Prostate gland (tissue), 2 donors: ENCODE measurements around the gene CHD5. TPM values are rescaled to one million over a fixed set of nuclear protein-coding genes. Genes with fewer than 3 reads are reported as not detected.

Source experiments
- DNase-seq: peaks from one replicate; pipeline ENCODE4 v3.0.0-alpha.2; 2019; ENCODE audit warnings: low spot score
- H3K27ac ChIP-seq, 2 donors: fragments of 200-600 bp; sonication (generic); 2 replicates each; pipeline ENCODE4 v1.5.1; 2017 to 2019
- H3K27me3 ChIP-seq: fragments of 200-600 bp; sonication (generic); replicated peaks from 2 replicates; pipeline ENCODE4 v1.5.1; 2019; ENCODE audit not compliant: insufficient read depth
- H3K36me3 ChIP-seq, 2 donors: fragments of 200-600 bp; sonication (generic); 1 replicate in 1 of 2; 2 replicates in 1 of 2; pipeline versions ENCODE4 v1.5.1 to v1.8.1; 2017 to 2019
- H3K4me1 ChIP-seq: fragments of 200-600 bp; sonication (generic); replicated peaks from 2 replicates; pipeline ENCODE4 v1.5.1; 2019
- H3K4me3 ChIP-seq, 2 donors: fragments of 200-600 bp; sonication (generic); 2 replicates each; pipeline ENCODE4 v1.5.1; 2017 to 2019
- H3K9me3 ChIP-seq: fragments of 200-600 bp; sonication (generic); 2 replicates; pipeline ENCODE4 v1.5.1; 2017
- POLR2A ChIP-seq: fragments of 450-650 bp; IDR thresholded peaks from one replicate; pipeline ENCODE4 v1.6.1; 2016; ENCODE audit warnings: antibody characterized with exemption, mild to moderate bottlenecking
- POLR2AphosphoS5 ChIP-seq: sonication (generic); formaldehyde crosslinking; IDR thresholded peaks from one replicate; pipeline ENCODE4 v1.6.1; 2017; ENCODE audit warnings: antibody characterized with exemption
- WGBS: methylation state at CpG from one replicate; pipeline ENCODE4 v1.1.5; 2018; 5-methylcytosine and 5-hydroxymethylcytosine counted together
- intact Hi-C: fragments of 100-400 bp; cut with DNase I; formaldehyde crosslinking; loops from one replicate; pipeline ENCODE4 v1.14.2; 2022
- total RNA-seq, 2 donors: library from RNA; depleted of rRNA; stranded (reverse); fragments of >200 nt; gene quantifications; one replicate each; pipeline ENCODE4 v1.1.0, GENCODE V29; 2016
- TF ChIP-seq, protein P1 (sequence below), 4 experiments: fragments of 200-600 bp in 2 of 4; fragments of 450-650 bp in 2 of 4; sonication (generic) in 2 of 4; IDR thresholded peaks; 1 replicate in 3 of 4; 2 replicates in 1 of 4; pipeline ENCODE4 v1.5.1; 2016 to 2019; ENCODE audit warnings: antibody characterized with exemption in 4 of 4, mild to moderate bottlenecking in 2 of 4, moderate library complexity in 2 of 4

The CHD5 gene
- total RNA-seq, 2 donors from 2014 or later, result 4.9 to 17.0 TPM

DNA sequence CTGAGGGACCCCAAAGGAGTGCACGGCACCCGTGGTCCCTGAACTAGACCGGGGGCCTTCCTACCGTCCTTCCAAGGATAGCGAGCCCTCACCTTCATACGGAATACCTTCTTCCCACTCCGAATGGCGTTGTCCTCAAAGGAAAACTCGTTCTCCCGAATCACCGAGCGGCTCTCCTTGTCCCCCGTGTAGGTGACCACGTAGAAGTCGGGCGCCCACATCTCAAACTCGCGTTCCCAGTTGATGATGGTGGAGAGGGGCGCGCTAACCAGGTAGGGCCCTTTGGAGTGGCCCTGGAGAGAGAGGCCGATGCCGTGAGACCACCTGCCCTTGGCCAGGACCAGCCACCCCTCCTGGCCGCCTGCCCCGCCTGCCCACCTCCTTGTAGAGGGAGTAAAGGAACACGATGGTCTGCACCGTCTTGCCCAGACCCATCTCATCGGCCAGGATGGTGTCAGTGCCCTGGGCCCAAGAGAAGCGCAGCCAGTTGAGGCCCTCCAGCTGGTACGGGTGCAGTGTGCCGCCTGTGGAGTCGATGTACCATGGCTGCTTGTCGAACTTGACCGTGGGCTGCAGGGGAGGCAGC, 38.0 kb downstream of the CHD5 start:
- no peak for DNase-seq
- Histone ChIP-seq H3K36me3 (no peaks in the 10 kb centered on the region), H3K9me3 (no peaks in the 10 kb centered on the region), H3K27me3 (peaks cover 8% of the 10 kb centered on the region), H3K27ac (no peak overlapping the region), H3K4me1 (no peaks in the 10 kb centered on the region), H3K4me3 (no peak overlapping the region)
- intact Hi-C loops, result no loop called here
- TF ChIP-seq, protein P1, sequence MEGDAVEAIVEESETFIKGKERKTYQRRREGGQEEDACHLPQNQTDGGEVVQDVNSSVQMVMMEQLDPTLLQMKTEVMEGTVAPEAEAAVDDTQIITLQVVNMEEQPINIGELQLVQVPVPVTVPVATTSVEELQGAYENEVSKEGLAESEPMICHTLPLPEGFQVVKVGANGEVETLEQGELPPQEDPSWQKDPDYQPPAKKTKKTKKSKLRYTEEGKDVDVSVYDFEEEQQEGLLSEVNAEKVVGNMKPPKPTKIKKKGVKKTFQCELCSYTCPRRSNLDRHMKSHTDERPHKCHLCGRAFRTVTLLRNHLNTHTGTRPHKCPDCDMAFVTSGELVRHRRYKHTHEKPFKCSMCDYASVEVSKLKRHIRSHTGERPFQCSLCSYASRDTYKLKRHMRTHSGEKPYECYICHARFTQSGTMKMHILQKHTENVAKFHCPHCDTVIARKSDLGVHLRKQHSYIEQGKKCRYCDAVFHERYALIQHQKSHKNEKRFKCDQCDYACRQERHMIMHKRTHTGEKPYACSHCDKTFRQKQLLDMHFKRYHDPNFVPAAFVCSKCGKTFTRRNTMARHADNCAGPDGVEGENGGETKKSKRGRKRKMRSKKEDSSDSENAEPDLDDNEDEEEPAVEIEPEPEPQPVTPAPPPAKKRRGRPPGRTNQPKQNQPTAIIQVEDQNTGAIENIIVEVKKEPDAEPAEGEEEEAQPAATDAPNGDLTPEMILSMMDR (IDR thresholded peaks at IDR 0.05), result no peak
- no peak for TF ChIP-seq POLR2A
- no peak for TF ChIP-seq POLR2AphosphoS5
- 95% methylated on average over 33 of the region's 33 CpGs for WGBS

DNA sequence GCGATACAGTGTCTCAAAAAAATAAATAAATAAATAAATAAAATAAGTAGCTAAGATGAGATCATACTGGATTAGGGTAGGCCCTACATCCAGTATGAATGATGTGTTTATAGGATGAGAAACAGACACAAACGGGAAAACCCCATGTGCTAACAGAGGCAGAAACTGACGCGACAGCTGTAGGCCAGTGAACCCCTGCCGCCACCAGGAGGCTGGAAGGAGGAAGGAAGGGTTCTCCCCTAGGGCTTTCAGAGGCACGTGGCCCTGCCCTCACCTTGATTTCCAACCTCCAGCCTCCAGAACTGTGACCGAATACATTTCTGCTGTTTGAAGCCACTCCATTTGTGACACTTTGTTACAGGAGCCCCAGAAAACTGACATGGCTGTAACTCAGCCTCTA, 38.5 kb downstream of the CHD5 start:
- Histone ChIP-seq H3K27ac (no peak overlapping the region), H3K9me3 (no peaks in the 10 kb centered on the region), H3K36me3 (no peaks in the 10 kb centered on the region), H3K27me3 (peaks cover 2% of the 10 kb centered on the region), H3K4me3 (no peak overlapping the region), H3K4me1 (no peaks in the 10 kb centered on the region)
- 46% methylated on average over 7 of the region's 7 CpGs for WGBS
- TF ChIP-seq, protein P1 (IDR thresholded peaks at IDR 0.05), result no peak
- TF ChIP-seq POLR2AphosphoS5, result no peak
- no peak for DNase-seq
- intact Hi-C loops, result no loop called here

DNA sequence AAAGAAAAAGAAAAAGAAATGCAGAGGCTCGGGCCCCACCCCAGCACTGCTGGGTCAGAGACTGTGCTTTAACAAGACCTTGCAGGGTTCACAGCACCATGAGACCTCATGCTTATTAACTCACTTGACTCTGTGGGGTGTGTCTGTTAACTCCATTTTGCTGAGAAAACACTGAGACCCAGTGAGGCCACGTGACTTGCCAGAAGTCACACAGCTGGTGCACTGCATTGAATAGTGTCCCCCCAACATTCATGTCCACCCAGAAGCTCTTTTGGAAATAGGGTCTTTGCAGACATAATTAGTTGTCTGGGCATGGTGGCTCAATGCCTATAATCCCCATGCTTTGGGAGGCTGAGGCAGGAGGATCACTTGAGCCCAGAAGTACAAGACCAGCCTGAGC, 39.7 kb downstream of the CHD5 start:
- Histone ChIP-seq H3K27me3 (no peaks in the 10 kb centered on the region), H3K27ac (no peak overlapping the region), H3K36me3 (no peaks in the 10 kb centered on the region), H3K4me1 (no peaks in the 10 kb centered on the region), H3K9me3 (no peaks in the 10 kb centered on the region), H3K4me3 (no peak overlapping the region)
- WGBS, result 75% methylated on average over 2 of the region's 2 CpGs
- intact Hi-C loops, result no loop called here
- no peak for DNase-seq
- TF ChIP-seq POLR2A, result no peak
- TF ChIP-seq POLR2AphosphoS5, result no peak
- TF ChIP-seq, protein P1 (IDR thresholded peaks at IDR 0.05), result no peak

DNA sequence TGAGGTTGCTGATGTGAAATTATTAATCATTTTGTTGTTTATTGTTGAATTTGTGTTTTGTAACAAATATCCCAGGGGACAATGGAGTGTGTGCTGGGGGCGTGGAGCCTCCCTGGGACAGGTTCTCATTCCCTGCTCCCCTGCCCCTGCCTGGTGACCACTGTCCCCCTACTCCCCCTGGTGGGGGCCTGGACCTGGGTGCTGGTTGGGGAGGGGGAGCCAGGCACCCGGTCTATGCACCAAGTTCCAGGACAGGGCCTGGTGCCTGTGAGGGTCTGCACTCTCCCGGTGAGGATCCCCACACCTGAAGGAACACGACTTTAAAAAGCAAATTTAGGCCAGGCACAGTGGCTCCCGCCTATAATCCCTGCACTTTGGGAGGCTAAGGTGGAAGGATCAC, 42.4 kb downstream of the CHD5 start:
- intact Hi-C loops, result no loop called here
- WGBS, result 81% methylated on average over 5 of the region's 5 CpGs
- Histone ChIP-seq H3K27ac (no peak overlapping the region), H3K9me3 (no peaks in the 10 kb centered on the region), H3K36me3 (no peaks in the 10 kb centered on the region), H3K4me3 (no peak overlapping the region), H3K27me3 (no peaks in the 10 kb centered on the region), H3K4me1 (no peaks in the 10 kb centered on the region)
- TF ChIP-seq, protein P1 (IDR thresholded peaks at IDR 0.05), result no peak
- TF ChIP-seq POLR2AphosphoS5, result no peak
- DNase-seq, result no peak

DNA sequence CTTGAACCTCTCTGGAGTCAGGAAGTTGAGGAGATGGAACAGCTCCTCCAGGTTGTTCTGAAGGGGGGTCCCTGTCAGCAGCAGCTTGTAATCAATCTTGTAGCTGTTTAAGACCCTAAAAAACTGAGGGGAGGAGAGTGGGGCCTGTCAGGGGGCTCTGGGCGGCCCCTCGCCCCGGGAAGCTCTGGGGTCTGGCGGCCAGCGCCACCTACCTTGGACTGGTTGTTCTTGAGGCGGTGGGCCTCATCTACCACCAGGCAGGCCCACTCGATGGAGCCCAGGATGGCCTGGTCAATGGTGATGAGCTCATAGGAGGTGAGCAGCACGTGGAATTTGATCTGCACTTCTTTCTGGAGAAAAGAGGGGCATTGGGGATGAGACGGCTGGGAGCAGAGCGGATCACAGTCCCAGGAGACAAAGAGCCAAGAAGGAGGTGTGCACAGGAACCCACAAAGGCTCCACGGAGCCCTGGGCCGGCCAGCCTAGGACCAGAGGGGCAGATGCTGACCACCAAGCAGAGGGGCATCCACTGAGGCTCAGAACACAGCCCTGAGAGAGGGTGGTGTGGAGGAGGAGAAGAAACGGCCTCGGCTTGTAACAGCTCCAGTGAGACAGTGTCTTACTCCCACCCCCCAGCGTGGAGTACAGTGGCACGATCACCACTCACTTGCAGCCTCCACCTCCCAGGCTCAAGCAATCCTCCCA, 43.5 kb downstream of the CHD5 start:
- H3K4me3 ChIP-seq, result no peak overlapping the region
- no peaks in the 10 kb centered on the region for H3K36me3 ChIP-seq
- H3K27me3 ChIP-seq, result no peaks in the 10 kb centered on the region
- no peaks in the 10 kb centered on the region for H3K4me1 ChIP-seq
- intact Hi-C loops, result no loop called here
- TF ChIP-seq, protein P1 (IDR thresholded peaks at IDR 0.05), result no peak
- TF ChIP-seq POLR2AphosphoS5 (no peak), POLR2A (no peak)
- no peaks in the 10 kb centered on the region for H3K9me3 ChIP-seq
- no peak for DNase-seq
- WGBS, result 74% methylated on average over 16 of the region's 16 CpGs
- no peak overlapping the region for H3K27ac ChIP-seq
